BJ (cell line): Measurements from ENCODE around the gene APBB2. TPM values are rescaled to one million over a fixed set of nuclear protein-coding genes. Genes with fewer than 3 reads are reported as not detected.
A peak's percentile ranks its signal among the peaks of the same experiment; 100 is the strongest.
"Not testable (repeated sequence)": the region's sequence is repeated elsewhere in the genome, so short reads cannot be mapped to it uniquely, and the experiment has no call there.

Experiments used
- CTCF ChIA-PET: fragments of 350-600 bp; formaldehyde crosslinking; extraction: SDS; loops from one replicate; lab custom pipeline; 2021; ENCODE audit warnings: antibody characterized with exemption, inconsistent platforms; lab: Yijun Ruan, JAX
- POLR2A ChIA-PET: fragments of 300-600 bp; sonication (Branson Sonifier 250); formaldehyde crosslinking; extraction: SDS; loops from one replicate; lab custom pipeline; 2021; ENCODE audit warnings: antibody characterized with exemption; lab: Charles Lee
- DNase-seq: peaks from one replicate; pipeline ENCODE4 v3.0.0-alpha.2; 2011; ENCODE audit warnings: low read depth
- H3K27me3 ChIP-seq: 2 replicates; pipeline ENCODE4 v1.6.0; 2011; ENCODE audit warnings: low read length; ENCODE audit not compliant: control insufficient read depth, insufficient read depth
- H3K36me3 ChIP-seq: 2 replicates; pipeline ENCODE4 v1.5.1; 2011; ENCODE audit warnings: low read length; ENCODE audit not compliant: control insufficient read depth, insufficient read depth
- H3K4me3 ChIP-seq: 2 replicates; pipeline ENCODE4 v1.5.1; 2011; ENCODE audit warnings: low read depth, mild to moderate bottlenecking, control low read depth, low read length
- CTCF ChIP-seq: IDR thresholded peaks from 2 replicates; pipeline ENCODE4 v1.5.1; 2011; ENCODE audit warnings: low read depth, mild to moderate bottlenecking, control low read depth, inconsistent platforms, low read length, moderate library complexity; ENCODE audit not compliant: insufficient read depth
- polyA plus RNA-seq: library from polyadenylated mRNA; depleted of rRNA; stranded (reverse); fragments of >200 nt; gene quantifications from 2 replicates; pipeline ENCODE4 v1.2.3, GENCODE V29; 2011

APBB2 gene
- polyA plus RNA-seq, 1 experiment = 50.3 TPM

GRCh38 chr4:41156574-41156973, 57.8 kb downstream of the APBB2 start:
- TF ChIP-seq CTCF = no peak
- ChIA-PET CTCF (interaction anchor here (0.8 to 1.3 kb wide), 2 partner anchors 58 to 172 kb away, joined by 3 read pairs; partner anchors contain the start of gene APBB2), POLR2A (no interaction called here)
- no peaks in the 10 kb centered on the region for H3K36me3 ChIP-seq
- H3K27me3 ChIP-seq = no peaks in the 10 kb centered on the region
- H3K4me3 ChIP-seq = no peak overlapping the region
- DNase-seq = peak; percentile 41

GRCh38 chr4:41155194-41155830, 59.0 kb downstream of the APBB2 start:
- ChIA-PET POLR2A (interaction anchor here (0.5 kb wide), 1 partner anchor 9 kb away, joined by 3 read pairs; no protein-coding TSS in a partner anchor), CTCF (interaction anchor here (1.3 kb wide), 1 partner anchor 59 kb away, joined by 3 read pairs; the partner anchor contains the start of gene APBB2)
- Histone ChIP-seq H3K27me3 (no peaks in the 10 kb centered on the region), H3K36me3 (no peaks in the 10 kb centered on the region), H3K4me3 (no peak overlapping the region)
- DNase-seq = peak; percentile 39
- TF ChIP-seq CTCF = no peak

GRCh38 chr4:41154814-41155177, 59.5 kb downstream of the APBB2 start:
- TF ChIP-seq CTCF = no peak
- H3K36me3 ChIP-seq = no peaks in the 10 kb centered on the region
- no peaks in the 10 kb centered on the region for H3K27me3 ChIP-seq
- DNase-seq = no peak
- ChIA-PET CTCF (interaction anchor here (1.3 kb wide), 1 partner anchor 62 kb away, joined by 3 read pairs; no protein-coding TSS in a partner anchor), POLR2A (no interaction called here)
- no peak overlapping the region for H3K4me3 ChIP-seq

GRCh38 chr4:41154010-41154813, 60.1 kb downstream of the APBB2 start:
- ChIA-PET POLR2A (no interaction called here), CTCF (interaction anchor here (1.1 to 1.3 kb wide), 2 partner anchors 18 to 62 kb away, joined by 3 read pairs; no protein-coding TSS in a partner anchor)
- TF ChIP-seq CTCF = no peak
- no peak for DNase-seq
- H3K27me3 ChIP-seq = no peaks in the 10 kb centered on the region
- no peaks in the 10 kb centered on the region for H3K36me3 ChIP-seq
- no peak overlapping the region for H3K4me3 ChIP-seq

GRCh38 chr4:41150401-41150800, 63.9 kb downstream of the APBB2 start:
- Histone ChIP-seq H3K4me3 (no peak overlapping the region), H3K27me3 (no peaks in the 10 kb centered on the region), H3K36me3 (no peaks in the 10 kb centered on the region)
- ChIA-PET CTCF (interaction anchor here (1.0 kb wide), 1 partner anchor 10 kb away, joined by 3 read pairs; no protein-coding TSS in a partner anchor), POLR2A (no interaction called here)
- TF ChIP-seq CTCF = no peak
- no peak for DNase-seq

GRCh38 chr4:41149568-41149967, 64.8 kb downstream of the APBB2 start:
- H3K4me3 ChIP-seq, POLR2A ChIA-PET: not testable (repeated sequence)
- CTCF ChIA-PET = interaction anchor here (1.0 kb wide), 1 partner anchor 11 kb away, joined by 3 read pairs; no protein-coding TSS in a partner anchor

More at GRCh38 chr4:41149568-41149967, 64.8 kb downstream of the APBB2 start:
- not testable (repeated sequence) for H3K27me3 ChIP-seq, H3K36me3 ChIP-seq, DNase-seq
